GM12892 (cell line): Measurements from ENCODE around the gene RBM10.

Experiments
- DNase-seq: peaks from one replicate; pipeline ENCODE4 v3.0.0; 2011; ENCODE audit not compliant: insufficient read length
- FAIRE-seq: peaks from 2 replicates; lab custom pipeline; 2011; peaks lifted over from hg19 to GRCh38; lab: Jason Lieb, UNC
- POLR2A ChIP-seq: IDR thresholded peaks from 2 replicates; pipeline ENCODE4 v1.6.1; 2011; ENCODE audit warnings: low read depth, low read length, control low read depth
- POLR2AphosphoS5 ChIP-seq: IDR thresholded peaks from 2 replicates; pipeline ENCODE4 v1.6.1; 2011; ENCODE audit warnings: low read depth, low read length, control low read depth
- TAF1 ChIP-seq: IDR thresholded peaks from 2 replicates; pipeline ENCODE4 v1.6.1; 2011; ENCODE audit warnings: low read depth, mild to moderate bottlenecking, control low read depth, low read length, borderline replicate concordance

The RBM10 gene

DNA sequence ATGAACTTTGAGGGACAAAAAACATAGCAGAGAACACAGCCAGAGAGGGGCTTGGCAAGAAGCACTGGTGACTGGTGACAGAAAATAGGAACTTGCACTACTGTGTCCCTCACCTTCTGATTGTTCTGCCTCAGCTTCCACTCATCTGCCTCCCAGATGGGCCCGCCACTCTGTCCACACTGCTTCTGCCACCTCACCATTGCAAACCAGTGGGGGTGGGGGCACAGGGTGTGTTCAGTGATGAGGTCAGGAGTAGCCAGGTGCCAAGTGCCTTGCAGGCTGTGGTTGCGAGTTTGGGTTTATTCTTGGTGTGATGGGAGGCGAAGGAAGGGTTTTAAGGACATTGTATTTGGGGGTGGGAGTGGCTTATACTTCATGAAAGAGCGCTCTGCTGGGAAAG lies 39.5 kb downstream of the RBM10 start:
- DNase-seq: no peak
- no peak for TF ChIP-seq POLR2A
- no peak for TF ChIP-seq POLR2AphosphoS5
- no peak for TF ChIP-seq TAF1
- FAIRE-seq: no peak

DNA sequence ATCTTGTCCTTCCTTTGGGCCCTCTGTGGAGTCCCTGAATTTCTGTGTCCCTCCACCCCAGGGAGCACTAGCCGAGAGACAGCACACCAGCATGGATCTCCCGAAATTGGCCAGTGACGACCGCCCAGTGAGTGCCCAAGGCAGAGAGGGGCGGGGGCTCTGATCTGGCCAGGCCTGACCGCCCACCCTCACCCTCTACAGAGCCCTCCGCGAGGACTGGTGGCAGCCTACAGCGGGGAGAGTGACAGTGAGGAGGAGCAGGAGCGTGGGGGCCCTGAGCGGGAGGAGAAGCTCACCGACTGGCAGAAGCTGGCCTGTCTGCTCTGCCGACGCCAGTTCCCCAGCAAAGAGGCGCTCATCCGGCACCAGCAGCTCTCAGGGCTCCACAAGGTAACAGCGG lies 40.2 kb downstream of the RBM10 start:
- no peak for DNase-seq
- TF ChIP-seq POLR2A (no peak), TAF1 (no peak), POLR2AphosphoS5 (no peak)
- FAIRE-seq: no peak

DNA sequence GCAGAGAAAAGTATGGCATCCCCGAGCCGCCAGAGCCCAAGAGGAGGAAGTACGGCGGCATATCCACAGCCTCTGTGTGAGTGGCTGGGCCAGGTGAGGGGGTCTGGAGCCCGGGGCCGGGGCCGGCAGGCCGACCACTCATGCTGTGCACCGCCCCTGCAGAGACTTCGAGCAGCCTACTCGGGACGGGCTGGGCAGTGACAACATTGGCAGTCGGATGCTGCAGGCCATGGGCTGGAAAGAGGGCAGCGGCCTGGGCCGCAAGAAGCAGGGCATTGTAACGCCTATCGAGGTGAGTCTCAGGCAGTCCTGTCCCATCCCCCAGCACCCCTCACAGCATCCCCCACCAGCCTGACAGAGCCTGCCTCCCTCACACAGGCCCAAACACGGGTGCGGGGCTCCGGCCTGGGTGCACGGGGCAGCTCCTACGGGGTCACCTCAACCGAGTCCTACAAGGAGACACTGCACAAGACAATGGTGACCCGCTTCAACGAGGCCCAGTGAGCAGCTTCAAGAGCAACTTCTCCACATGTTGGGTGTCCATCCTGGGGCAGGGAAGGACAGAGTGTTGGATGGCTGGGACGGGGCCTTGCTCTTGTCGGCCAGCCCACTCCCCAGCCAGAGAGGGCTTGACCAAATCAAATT lies 41.2 kb downstream of the RBM10 start:
- no peak for FAIRE-seq
- TF ChIP-seq TAF1: no peak
- TF ChIP-seq POLR2A: no peak
- no peak for TF ChIP-seq POLR2AphosphoS5

DNA sequence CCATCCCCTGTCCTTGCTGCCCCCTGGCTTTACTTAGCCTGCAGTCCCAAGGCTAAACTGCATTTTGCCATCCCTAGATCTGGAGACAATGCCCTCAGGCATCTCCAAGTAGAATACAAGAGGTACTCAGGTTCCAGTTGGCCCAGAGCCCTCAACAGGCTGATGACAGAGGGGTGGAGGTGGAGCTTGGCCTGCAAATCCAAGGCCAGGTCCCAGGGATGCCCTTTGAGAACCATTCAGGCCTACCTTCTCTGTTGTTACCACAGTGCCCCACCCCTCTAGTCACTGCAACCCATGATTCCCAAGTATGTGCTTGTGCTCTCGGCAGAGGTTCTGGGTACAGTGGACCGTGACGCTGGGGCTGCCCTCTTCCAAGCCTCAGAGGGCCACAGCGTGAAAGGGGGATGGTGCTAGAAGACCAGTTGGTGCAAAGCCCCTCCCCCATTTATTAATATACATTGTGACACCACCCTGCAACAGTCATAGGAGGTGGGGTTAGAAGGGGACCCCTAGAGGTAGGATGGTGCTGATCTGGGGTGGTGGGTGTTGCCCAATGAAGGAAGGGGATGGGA lies 42.2 kb downstream of the RBM10 start:
- TF ChIP-seq POLR2AphosphoS5 (no peak), POLR2A (no peak), TAF1 (no peak)
- DNase-seq: no peak
- no peak for FAIRE-seq

More for the DNA sequence above, 41.2 kb downstream of the RBM10 start:
- no peak for DNase-seq

DNA sequence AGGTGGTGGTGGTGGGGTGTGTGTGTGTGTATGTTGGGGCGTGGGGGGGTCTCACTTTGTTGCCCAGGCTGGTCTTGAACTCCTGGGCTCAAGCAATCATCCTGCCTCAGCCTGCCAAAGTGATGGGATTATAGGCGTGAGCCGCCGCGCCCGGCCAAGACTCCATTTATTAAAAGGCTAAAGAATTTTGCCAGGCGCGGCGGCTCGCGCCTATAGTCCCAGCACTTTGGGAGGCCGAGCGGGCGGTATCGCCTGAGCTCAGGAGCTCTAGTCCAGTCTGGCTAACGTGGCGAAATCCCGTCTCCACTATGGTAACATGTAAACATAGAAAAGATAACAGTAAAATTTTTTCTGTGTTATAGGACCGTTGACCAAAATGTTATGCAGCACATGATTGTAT lies 44.9 kb downstream of the RBM10 start:
- FAIRE-seq (no peak), DNase-seq (no peak)
- TF ChIP-seq POLR2A: no peak
- TF ChIP-seq TAF1: no peak

DNA sequence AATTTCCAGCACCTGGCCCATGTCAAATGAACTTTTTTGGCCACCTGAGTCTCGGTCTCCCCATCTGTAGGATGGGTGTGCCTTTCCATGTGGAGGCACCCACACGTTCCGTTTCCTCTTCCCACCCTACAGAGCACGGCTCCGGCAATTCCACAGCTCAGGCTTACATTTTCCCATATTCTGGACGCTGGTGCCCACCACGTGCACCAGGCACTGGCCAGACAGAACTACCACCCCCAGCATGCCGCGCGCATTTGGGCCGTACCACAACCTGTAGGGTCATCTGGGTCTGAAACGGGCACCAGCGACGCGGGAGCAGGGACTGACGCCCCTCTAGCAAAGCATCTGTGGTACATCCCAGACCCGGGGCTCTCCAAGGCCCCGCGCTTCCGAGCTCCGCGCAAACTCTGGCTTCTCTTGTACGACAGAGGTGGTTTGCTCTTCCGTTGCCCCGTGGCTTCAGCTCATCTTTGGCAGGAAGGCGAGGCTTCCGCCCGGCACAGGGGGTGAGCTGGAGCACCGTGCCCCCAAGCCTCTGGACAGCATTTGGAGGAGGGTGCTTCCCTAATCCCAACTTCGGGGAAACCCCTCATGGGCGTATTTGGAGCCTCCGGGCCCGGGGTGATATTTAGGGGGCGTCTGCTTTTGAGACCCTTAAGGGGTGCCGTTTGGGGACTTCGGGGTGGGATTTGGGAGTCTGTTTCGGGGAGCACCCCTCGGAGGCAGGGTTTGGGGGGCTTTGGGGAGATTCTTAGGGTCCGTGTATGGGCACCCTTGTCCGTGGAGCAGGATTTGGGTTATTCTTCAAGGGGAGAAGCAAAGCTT lies 45.6 kb downstream of the RBM10 start:
- DNase-seq (peak; percentile 82), FAIRE-seq (peak; percentile 92)
- TF ChIP-seq POLR2A (peak; percentile 86), TAF1 (peak; percentile 83), POLR2AphosphoS5 (peak; percentile 89)

DNA sequence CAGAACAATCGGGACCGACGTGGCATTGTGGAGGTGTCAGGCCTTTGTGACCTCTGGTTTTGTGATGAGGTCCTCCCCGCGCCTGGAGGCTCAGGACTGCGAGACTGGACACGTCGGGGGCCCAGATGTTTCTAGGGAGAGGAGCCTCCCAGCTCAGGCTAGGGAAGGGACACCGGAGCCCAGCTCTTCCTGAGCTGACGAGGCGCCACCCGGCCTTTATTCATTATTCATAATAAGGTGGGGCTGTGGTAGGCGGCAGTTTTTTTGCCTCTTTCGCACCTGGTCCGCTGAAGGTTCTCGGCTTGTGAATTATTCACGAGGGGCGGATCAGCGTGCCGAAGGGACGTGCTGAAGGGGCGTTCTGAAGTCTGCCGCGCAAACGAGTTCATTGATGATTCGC lies 46.3 kb downstream of the RBM10 start:
- peak; percentile 81 for FAIRE-seq
- DNase-seq: no peak
- TF ChIP-seq POLR2AphosphoS5: no peak
- 0 out of 2 replicates have a peak, but pooled peaks have one; percentile 22 for TF ChIP-seq TAF1
- TF ChIP-seq POLR2A: no peak

DNA sequence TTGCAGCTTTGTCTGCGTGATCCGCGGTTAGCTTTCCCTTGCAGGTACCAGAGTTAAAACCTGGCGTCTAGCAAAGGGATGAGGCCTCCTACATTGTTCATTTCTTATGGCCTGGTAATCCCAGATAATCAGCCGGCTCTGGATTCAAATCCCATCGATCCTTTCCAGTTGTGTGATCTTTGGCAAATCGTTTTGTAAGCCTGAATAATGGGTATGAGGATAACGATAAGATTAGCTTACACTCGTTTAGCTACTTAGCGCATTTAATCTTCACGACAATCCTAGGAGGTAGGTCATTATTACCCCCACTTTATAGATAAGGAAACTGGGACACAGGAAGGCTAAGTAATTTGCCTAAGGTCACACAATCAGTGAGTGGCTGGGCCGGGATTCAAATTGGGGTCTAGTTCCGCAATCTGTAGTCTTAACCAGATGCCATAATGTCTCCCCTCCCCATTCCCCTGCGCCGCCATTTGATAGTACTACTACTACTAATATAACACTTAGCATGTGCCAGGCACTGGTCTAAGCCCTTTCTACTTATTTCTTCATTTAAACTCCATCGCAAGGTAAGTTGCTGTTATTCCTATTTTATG lies 46.9 kb downstream of the RBM10 start:
- TF ChIP-seq POLR2AphosphoS5 (no peak), POLR2A (no peak), TAF1 (no peak)
- DNase-seq: no peak
- FAIRE-seq: peak; percentile 84

DNA sequence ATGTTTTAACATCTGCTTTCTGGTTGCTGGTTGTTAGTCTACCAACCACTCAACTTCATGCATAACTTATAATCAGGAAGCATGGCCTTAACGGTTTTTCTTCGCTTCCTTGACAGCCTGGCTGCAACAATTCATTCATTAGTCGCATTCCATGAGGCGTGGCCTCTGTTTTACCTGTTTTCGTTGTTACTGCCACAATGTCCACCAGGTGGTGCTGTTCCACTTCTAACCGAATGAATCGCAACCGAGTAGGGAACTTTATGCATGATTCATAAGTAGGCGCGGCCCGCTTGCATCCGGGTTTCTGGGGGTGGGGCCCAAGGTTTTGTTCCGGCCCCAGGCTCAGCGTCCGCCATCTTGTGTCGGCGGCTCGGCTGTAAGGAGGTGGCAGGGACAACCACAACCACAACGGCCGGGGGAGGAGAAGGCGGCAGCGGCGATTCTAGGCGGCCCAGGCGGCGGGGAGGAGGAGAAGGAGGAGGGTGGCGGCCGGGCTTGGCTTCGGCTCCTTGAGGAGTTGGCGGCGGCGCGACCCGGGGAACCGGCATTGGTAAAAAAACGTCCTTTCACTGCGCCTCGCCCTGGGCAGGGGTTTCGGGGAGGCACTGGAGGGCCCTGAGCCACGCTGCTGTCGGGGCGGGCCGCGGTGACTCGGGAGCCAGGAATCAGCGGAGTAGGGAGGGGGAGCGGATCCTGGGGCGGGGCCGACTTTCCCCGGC lies 48.6 kb downstream of the RBM10 start, which contains the start of gene UBA1:
Gene UBA1, plus strand, starts transcription at position 355 of the 719 bp plus-strand sequence. CDS start 4,974 bp downstream, outside the sequence.
- peak; percentile 92 for DNase-seq
- peak; percentile 99 for FAIRE-seq
- peak; percentile 81 for TF ChIP-seq TAF1
- peak; percentile 93 for TF ChIP-seq POLR2A
- TF ChIP-seq POLR2AphosphoS5: peak; percentile 92

DNA sequence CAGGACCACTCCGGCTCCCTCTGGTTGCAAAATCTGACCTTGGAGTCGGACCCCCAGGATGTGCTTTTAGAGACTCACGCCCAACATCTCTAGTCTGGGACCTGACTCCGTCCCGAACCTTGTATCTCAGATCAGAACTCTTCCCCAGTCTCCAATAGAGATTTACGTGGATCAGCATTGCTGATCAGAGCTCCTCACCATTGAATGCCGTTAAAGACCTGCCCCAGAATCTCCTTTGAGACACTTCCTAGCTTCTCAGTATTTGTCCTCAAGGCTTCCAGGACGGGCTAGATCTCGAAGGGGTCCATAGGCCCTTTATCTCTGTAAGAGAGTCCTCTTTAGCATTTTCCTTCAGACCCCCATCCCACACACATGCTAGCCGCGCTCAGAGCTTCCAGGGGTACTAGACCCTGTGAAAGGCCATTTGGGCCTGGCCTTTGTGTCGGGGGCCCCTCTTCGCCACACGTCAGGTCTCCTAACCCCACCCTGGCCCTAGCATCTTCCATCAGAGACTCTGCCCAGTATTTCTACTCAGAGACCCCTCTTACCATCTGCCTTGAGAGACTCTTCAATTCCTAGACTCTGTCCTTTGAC lies 49.3 kb downstream of the RBM10 start:
- peak; percentile 24 for FAIRE-seq
- no peak for DNase-seq
- TF ChIP-seq POLR2A (no peak), TAF1 (no peak), POLR2AphosphoS5 (no peak)

DNA sequence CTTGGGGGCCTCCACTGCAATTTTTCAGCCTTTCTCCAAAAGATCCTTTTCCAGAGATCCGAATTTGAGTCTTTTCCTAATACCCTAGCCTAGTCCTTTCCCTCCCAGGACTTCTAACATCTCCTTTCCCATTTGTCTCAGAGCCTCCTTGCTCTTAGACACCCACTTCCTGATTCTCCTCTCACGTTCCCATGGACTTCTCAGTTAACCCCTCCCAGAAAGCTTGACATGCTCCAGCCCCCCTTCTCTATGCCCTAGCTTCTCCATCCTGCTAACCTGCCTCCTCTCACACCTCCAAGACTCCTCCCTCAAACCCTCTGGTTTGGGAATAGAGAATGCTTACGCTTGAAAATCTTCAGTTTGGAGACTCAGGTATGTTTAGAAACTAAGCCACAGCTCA lies 51.1 kb downstream of the RBM10 start:
- peak; percentile 46 for FAIRE-seq
- no peak for DNase-seq
- TF ChIP-seq POLR2A (no peak), TAF1 (no peak), POLR2AphosphoS5 (no peak)
